HG03457 (cell line): ENCODE results near the gene TXNL4A.
"Not testable (repeated sequence)": the region's sequence is repeated elsewhere in the genome, so short reads cannot be mapped to it uniquely, and the experiment has no call there.

Source experiments
- ATAC-seq: cut with Tn5 transposase; IDR thresholded peaks from one replicate; pipeline ENCODE4 v1.9.1; 2021; ENCODE audit warnings: moderate number of reproducible peaks; ENCODE audit not compliant: unreplicated experiment

Gene TXNL4A

GRCh38 chr18:79988451-79989194 is at the start of gene TXNL4A:
TSS of gene TXNL4A (minus strand) at chr18:79988563. CDS start at chr18:79988392, 171 bp downstream.
- ATAC-seq = peak; percentile 97

- ATAC-seq = no peak
Measured at GRCh38 chr18:80037300-80037699, 48.9 kb upstream of the TXNL4A start.

- no peak for ATAC-seq
Measured at GRCh38 chr18:80035997-80036396, 47.6 kb upstream of the TXNL4A start.

- ATAC-seq = no peak
Measured at GRCh38 chr18:80034852-80035406, 46.6 kb upstream of the TXNL4A start.

GRCh38 chr18:80034068-80034851 is 45.9 kb upstream of the TXNL4A start, which contains the start of gene RBFA:
TSS of gene RBFA (plus strand) at chr18:80034434. CDS start at chr18:80034496, 62 bp downstream.
- peak; percentile 58 for ATAC-seq

- ATAC-seq = peak; percentile 35
Measured at GRCh38 chr18:80033181-80034067, 45.1 kb upstream of the TXNL4A start.

- no peak for ATAC-seq
Measured at GRCh38 chr18:80029690-80030089, 41.3 kb upstream of the TXNL4A start.

GRCh38 chr18:80027719-80028118 is 39.4 kb upstream of the TXNL4A start:
- not testable (repeated sequence) for ATAC-seq

GRCh38 chr18:80026363-80026762 is 38.0 kb upstream of the TXNL4A start:
- ATAC-seq = no peak

GRCh38 chr18:80023173-80023572 is 34.8 kb upstream of the TXNL4A start:
- no peak for ATAC-seq

- no peak for ATAC-seq
Measured at GRCh38 chr18:80022613-80023012, 34.2 kb upstream of the TXNL4A start.

GRCh38 chr18:80012714-80013113 is 24.4 kb upstream of the TXNL4A start:
- no peak for ATAC-seq

- ATAC-seq = not testable (repeated sequence)
Measured at GRCh38 chr18:80011496-80012137, 23.3 kb upstream of the TXNL4A start.

GRCh38 chr18:80010551-80010906 is 22.2 kb upstream of the TXNL4A start:
- no peak for ATAC-seq

- no peak for ATAC-seq
Measured at GRCh38 chr18:80009661-80010550, 21.5 kb upstream of the TXNL4A start.

GRCh38 chr18:80006724-80007123 is 18.4 kb upstream of the TXNL4A start:
- ATAC-seq = no peak

- no peak for ATAC-seq
Measured at GRCh38 chr18:80004600-80005342, 16.4 kb upstream of the TXNL4A start.

GRCh38 chr18:80002468-80002867 is 14.1 kb upstream of the TXNL4A start:
- no peak for ATAC-seq

GRCh38 chr18:80000877-80001276 is 12.5 kb upstream of the TXNL4A start:
- no peak for ATAC-seq
